Measurements from ENCODE around the gene VCP.
"Not testable (repeated sequence)": the region's sequence is repeated elsewhere in the genome, so short reads cannot be mapped to it uniquely, and the experiment has no call there.

VCP gene

DNA sequence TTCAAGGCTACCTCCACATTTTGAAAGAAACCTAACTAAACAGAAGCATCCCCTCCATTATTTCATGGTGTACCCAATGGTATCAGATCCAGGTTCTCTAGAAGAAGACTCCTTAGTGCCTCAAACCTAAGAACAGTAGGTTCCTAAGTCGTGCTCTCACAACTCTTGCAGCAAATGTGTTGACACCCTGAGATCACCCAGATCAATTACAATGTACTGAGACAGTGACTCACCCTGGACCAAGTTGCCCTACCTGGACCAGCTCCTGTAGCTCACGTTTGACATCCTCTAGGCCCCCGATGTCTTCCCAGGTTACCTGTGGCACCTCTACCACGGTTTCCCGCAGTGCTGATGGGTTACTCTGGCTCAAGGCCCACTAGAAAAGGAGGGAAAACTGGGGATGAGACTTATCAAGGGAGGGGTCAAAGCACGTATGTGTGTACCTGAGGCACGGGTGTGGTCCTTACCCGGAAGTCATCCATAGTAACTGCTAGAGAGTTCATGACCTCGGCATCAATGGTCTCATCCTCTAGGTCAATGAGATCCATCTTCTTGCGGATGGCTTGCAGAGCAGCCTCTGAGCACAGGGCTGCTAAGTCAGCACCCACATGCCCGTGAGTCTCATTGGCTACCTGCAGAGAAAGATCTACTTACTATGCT is 11.7 kb downstream of the VCP start:
- DNase-seq (ENCODE audit: low spot score): no peak

DNA sequence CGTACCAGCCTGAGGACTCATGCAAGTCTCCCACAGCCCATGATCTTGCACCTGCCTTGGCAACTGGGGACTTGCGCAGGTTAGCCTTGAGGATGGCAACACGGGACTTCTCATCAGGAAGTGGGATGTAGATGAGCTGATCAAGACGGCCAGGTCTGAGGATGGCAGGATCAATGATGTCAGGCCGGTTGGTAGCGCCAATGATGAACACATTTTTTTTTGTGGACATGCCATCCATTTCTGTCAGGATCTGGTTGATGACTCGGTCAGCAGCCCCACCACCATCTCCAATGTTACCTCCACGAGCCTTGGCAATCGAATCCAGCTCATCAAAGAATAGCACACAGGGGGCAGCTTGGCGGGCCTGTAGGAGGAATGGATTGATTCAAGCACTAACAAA is 13.0 kb downstream of the VCP start:
- DNase-seq (ENCODE audit: low spot score): no peak

DNA sequence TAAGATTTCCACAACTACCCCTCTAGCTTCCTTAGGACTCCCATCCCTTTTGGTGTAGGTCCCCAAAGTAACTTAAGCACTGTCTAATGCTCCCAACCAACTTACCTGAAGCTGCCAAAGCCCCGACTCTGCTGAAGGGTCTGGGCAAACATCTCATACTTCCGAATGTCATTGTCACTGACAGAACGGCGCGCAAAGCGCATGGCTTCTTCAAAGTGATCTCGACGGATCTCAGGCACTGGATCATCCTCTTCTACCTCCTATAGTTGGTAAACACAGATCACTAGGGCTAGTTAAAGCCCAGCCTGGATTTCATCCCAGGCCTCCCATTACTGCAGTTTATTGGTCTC is 15.2 kb downstream of the VCP start:
- DNase-seq (ENCODE audit: low spot score): no peak

DNA sequence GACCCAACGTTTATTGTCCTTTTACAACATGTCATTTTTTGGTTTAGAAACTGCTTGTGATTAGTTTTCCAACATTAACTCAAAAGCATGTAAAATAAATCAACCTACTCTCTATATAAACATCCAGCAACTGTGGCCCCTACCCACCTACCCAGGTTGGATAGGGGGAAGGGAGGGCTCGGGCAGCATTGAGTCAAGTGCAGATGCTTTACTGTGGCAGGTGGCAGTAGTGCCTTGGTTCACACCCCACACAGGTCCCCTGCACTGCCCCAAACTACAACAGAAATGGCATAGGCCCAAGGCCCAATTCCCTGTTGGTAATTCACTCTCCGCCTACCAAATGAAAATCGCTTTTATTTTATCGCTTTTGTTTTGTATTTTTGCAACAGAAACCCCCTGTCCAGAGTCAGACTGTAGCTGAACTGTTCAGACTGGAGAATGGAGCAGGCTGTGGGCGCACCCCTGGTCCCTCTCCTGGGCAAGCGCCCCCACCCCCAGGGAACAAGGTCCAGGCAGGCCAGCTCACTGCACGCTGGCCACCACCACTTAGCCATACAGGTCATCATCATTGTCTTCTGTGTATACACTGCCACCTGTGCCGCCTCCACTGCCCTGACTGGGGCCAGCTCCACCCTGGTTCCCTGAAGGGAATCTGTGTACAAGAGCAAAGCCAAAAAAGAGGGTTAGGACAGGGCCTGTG is 15.7 kb downstream of the VCP start:
- no peak for DNase-seq (ENCODE audit: low spot score)

DNA sequence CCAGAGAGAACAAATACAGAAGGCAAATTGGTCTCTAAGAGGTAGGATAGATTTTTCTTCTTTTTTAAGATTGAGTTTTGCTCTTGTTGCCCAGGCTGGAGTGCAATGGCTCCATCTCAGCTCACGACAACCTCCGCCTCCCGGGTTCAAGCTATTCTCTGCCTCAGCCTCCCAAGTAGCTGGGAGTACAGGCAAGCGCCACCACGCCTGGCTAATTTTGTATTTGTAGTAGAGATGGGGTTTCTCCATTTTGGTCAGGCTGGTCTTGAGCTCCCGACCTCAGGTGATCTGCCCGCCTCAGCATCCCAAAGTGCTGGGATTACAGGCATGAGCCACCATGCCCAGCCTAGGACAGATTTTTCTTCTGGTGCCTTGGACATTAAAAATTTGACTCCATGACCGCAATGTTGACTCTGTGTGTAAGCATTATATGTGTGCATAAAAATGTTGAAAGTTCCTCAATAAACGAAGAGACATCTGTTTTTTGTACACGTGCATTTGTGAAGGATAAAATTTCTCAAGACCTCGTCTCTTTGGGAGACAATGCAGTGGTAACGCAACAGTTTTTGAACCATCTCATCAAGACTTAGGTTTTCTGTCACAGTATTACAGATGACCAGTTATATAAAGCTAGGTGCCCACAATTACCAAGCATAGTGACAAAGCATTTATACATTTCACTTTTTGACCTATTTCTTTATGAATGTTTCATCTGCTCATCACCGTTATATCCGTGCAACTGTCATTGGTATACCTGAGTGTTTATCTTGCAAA is 17.4 kb downstream of the VCP start:
- DNase-seq (ENCODE audit: low spot score): no peak

DNA sequence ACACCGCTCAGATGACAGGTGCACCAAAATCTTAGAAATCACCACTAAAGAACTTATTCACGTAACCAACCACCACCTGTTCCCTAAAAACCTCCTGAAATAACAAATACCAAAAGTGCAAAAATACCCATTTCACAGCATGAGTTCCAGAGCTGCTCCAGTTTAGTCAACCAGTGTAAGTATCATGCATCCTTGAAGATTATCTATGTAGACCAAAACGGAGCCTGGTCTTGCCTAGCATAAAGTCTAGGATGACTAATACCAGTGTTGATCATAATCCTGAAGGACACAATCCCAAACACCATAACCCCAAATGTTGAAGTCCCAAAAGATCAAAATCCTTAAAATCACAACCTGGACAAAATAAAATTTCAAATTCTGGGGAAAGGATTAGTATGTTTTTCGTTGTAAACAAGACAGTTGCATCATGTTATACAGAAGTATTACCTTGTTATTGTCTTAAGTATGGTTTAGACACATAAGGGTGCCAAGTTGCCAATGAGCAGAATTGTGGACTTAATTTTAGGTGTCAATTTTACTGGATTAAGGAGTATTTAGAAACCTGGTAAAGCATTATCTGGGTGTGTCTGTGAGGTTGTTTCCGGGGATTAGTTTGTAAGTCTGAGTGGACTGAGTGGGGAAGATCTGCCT is 18.1 kb downstream of the VCP start:
- no peak for DNase-seq (ENCODE audit: low spot score)

DNA sequence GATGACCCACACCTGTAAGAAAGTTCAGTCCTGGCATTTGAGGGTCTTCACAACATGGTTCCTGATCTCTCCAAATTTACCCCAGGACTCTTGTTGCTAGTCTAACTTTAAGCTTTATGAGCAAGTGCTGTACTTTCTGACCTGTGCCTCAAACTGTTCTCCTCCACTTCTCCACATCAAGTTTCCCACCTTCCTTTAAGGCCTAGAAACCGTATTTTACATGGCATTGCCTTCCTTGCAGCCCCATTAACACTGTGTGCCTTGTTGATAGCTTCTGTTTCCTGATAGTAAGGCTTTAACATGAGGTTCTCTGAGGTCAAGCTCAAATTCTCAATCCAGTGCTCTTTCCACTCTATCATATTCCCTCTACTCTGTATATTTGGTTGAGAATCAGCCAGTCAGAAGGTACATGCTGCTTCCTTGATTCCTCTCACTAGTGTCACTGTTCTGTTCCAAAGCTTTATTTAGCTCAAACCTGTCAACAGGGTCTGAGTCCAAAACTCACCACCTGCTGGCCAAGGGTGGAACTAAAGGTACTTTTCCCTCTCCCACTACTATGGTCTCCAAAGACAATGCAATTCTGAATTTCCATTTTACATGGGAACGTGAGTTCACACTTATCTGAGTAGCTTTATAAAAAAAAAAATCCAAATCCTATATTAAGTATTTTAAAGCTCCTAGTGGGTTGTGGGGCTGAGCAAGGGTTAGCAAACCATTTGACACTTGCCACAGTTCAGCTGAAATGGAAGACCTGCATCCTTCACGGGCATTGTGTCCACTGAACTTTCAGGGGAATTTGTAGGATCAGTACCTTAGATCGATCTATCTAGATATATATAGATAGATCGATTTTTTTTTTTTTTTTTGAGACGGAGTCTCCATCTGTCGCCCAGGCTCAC is 21.1 kb downstream of the VCP start:
- DNase-seq (ENCODE audit: low spot score): peak; percentile 24

DNA sequence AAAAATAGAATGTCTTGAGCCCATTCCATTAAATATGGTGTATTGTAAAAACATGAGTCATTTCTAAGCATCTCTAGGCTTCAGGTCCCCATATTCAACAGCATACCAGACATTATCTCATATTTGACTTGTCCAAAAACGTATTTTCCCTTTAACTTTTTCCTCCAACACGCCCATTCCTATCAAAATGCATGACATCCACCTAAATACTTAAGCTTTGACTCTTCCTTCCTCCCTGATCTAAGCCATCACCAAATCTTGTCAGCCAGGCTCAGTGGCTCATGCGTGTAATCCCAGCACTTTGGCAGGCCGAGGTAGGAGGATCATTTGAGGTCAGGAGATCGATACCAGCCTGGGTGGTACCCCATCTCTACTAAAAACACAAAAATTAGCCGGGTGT is 23.9 kb downstream of the VCP start:
- DNase-seq (ENCODE audit: low spot score): no peak

DNA sequence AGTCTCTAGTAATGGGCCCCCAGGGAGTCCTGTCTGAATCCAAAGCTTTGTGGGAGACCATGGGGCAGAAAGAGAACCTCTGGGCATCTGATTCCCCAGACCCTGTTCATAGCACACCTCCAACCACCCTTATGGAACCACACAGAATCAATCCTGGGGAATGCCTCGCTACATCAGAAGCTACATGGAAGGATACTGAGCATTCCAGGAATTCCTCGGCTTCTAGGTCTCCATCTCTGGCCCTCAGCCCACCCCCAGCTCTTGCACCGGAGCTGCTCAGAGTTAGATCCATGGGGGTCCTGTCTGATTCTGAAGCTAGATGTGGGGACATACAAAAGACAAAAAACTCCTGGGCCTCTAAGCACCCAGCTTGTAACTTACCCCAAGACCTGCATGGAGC is 28.4 kb downstream of the VCP start:
- DNase-seq (ENCODE audit: low spot score): no peak

DNA sequence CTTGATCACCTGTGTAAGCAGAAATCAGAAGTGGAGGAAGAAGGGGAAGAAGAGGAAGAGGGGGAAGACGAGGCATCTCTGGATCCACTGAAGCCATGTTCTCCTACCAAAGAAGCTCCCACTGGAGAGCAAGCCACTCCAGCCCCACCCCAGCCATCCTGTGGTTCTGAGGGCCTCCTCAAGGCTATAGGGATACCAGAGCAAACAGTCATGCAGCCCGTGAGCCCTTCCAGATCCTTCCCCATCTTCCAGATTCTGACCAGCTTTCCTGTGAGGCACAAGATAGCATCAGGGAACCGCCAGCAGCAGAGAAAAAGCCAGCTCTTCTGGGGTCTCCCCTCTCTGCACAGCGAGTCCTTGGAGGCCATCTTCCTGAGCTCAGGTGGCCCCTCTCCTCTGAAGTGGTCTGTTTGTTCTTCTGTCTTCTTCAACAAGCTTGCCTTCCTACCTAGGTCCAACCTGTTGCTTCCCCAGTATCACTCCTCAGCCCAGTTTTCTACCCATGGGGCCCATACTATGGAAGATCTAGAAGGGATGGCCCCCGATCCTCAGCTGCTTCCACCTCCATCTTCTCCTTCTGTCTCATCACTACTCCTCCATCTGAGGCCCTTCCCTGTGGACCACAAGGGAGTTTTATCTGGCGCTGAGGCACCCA is 29.4 kb downstream of the VCP start:
- DNase-seq (ENCODE audit: low spot score): no peak

DNA sequence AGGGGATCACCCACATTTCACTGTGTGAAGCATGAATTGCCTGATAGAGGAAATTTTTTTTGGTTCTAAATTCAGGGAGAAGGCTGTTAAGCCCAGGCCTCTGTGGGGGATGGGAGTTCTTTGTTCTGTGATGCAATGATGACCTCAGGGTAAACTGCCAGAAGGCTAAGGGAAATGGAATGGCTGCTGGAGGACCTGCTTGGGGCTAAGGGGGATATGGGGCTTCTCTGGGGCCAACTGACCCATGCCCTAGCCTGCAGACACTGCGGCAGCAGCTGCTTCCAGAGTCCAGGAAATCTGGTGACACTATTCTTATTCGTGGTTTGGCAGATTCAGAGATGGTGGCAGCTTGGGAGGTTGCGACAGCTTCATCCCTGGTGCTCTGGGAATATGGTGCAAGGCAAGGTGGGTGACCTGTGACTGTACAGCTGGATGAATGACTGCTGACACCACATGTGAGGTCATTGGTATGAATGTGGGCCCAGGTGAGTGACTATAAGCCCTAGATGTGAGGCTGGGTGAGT is 30.3 kb downstream of the VCP start:
- no peak for DNase-seq (ENCODE audit: low spot score)

DNA sequence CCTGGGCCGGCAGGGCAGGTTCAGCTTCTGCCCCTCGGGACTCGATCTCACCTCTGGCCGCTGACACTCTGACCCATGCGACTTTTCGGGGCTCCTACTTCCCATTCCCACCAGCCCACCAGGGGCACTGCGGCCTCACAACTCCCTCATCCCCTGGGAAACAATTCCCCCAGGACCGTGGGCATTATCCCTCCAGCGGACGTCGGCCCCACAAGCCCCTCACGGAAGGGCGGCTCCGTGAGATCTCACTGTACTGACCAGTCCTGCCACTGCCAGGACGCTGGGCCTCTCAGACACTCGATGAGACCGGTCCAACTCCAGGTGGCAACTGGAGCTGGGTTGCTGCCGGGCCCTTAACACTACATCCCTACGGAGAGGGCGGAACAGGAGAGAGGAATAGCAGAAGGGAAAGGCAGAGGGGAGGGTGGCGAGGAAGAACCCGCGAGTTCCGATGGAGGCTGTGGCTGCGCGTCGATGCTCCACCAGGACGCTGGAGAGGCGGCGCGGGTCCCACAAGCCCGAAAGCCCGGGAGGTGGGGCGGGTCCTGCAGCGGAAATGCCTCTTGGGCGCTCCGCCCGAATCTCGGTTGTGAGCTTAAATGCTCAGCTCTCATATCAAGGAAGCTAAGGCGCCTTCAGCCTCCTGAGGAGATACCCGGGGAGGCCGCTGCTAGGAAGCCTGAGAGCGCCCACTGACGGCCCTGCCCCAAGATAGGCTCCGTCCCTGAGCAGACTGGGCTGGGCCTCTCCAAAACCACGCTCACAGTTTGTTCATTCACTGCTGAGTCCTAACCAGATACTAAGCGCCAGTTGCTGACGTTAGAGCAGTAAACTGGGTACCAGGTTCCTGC is 36.3 kb downstream of the VCP start:
- peak; percentile 45 for DNase-seq (ENCODE audit: low spot score)

DNA sequence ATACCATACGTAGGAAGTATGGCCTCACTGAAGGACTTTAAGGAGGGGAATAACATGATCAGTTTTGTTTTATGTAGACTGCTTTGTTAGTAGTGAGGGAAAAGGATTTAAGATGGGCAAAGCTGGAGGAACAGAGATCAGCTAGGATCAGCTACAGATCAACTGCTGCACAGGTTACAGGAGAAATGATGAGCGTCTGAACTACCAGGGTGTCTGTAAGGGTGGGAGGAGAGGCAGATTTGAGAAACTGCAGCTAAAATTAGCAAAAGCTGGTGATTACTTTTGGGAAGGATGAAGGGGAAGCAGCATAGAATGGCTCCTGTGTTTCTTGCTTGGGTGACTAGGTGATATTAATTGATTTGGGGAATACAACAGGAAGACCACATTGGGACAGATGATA is 39.3 kb downstream of the VCP start:
- DNase-seq (ENCODE audit: low spot score): no peak

DNA sequence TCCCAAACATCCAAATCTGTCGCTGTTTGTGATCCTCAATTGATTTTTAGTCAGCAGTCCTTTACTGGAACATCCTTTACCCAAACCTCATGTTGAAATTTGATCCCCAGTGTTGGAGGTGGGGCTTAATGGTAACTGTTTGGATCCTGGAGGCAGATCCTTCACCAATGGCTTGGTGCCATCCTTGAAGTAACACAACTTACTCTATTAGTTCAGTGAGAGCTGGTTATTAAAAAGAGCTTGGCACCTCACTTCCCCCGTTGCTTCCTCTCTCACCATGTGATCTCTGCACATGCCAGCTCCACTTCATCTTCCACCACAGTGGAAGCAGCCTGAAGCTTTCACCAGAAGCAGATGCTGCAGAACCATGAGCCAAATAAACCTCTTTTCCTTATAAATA is 42.6 kb downstream of the VCP start:
- no peak for DNase-seq (ENCODE audit: low spot score)

DNA sequence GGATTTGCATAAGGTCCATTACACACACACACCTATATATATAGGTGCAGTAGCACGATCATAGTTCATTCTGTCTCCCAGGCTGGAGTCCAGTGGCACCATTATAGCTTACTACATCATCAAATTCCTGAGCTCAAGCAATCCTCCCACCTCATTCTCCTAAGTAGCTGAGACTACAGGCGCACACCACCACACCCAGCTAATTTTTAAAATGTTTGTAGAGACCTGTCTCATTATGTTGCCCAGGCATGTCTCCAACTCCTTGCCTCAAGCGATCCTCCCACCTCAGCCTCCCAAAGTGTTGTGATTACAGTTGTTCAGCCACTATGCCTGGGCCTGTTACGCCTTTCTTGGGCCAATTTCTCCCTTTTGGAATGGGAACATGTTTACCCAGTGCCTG is 43.2 kb downstream of the VCP start:
- DNase-seq (ENCODE audit: low spot score): no peak

DNA sequence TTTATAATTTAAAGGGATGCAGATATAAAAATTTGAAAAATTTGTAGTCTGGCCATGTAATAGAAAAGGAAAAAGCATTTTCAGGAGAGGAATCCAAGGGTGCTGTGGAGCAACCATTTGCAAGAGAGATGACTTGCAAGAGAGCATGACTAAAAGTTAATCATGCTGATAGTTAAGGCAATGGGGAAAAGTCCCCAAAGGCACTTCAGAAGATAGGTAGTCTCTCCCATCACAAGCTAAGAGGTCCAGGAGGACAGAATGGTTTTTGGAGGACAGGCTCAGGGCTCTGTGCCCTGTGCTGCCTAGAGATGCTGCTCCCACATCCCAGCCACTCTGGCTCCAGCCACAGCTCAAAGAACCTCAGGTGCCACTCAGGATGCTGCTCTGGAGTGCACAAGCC is 44.1 kb downstream of the VCP start:
- no peak for DNase-seq (ENCODE audit: low spot score)

DNA sequence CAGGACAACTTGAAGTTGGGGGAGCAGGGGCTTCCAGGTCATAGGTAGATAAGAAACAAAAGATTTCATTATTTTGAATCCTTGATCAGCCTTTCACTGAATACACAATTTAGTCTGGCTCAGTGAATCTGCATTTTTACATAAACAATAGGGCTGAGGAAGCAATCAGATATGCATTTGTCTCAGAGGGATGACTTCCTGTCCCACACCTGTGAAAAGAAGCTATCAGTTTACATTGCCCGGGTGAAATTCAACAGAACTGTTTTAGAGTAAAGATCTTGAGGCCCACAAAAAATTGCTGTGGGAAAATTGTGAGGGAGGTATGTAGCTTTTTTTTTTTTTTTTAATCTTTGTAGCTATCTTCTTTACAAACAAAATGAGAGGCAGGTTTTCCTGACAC is 44.6 kb downstream of the VCP start:
- DNase-seq (ENCODE audit: low spot score): no peak

DNA sequence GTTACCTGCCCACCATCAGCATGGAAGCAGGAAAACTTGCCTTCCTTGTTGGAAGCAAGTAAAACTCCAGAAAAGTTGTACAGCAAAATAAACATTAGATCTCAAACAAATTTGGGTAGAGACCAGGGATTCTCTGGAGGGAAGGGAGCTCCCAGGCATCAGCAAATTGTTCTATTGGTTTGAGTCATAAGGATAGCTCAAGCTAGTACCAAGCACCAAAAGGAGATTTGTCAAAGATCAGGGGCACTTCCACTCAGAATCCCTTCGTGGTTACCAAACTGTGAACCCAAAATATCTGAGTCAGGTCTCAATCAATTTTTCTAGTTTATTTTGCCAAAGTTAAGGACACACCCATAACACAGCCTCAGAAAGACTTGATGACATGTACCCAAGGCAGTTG is 45.1 kb downstream of the VCP start:
- DNase-seq (ENCODE audit: low spot score): no peak

DNA sequence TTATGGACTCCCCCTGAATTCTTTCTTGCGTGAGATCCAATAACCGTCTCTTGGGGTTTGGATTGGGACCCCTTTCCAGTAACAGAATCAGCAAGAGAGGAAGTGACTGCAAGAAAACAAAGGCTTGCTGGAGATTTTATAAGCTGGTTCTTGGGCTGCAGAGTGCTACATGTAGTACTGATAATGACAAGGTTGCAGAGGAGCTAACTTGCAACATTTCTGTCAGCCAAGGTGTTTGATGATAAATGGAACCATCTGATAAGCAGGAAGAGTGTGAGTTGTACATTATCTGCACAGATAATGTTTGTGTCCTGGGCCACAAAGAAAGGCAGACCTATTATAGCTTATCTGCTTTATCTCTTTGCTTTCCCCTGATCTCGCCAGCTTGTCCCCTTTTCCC is 45.8 kb downstream of the VCP start:
- DNase-seq (ENCODE audit: low spot score): no peak

DNA sequence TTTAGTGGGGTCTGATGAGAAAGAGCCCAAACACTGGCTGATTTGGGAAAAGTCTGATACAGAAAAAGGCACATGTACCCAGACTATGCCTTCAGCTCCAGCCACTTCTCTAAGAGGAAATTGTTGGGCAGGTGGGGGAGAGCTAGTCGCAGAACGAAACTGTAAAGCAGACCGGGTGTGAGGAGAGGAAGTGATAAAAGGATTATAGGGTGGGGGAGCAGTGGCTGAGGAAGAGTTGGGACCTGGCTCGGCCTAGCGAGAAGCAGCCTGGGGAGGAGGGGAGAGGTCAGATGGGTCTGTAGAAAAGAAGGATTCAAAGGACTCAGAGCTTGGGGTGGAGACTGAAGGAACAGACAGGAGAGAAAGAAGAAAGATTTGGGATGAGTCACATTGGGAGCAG is 49.0 kb downstream of the VCP start:
- not testable (repeated sequence) for DNase-seq (ENCODE audit: low spot score)
